ENCODE results near the gene PDGFRB.

Gene PDGFRB

DNA sequence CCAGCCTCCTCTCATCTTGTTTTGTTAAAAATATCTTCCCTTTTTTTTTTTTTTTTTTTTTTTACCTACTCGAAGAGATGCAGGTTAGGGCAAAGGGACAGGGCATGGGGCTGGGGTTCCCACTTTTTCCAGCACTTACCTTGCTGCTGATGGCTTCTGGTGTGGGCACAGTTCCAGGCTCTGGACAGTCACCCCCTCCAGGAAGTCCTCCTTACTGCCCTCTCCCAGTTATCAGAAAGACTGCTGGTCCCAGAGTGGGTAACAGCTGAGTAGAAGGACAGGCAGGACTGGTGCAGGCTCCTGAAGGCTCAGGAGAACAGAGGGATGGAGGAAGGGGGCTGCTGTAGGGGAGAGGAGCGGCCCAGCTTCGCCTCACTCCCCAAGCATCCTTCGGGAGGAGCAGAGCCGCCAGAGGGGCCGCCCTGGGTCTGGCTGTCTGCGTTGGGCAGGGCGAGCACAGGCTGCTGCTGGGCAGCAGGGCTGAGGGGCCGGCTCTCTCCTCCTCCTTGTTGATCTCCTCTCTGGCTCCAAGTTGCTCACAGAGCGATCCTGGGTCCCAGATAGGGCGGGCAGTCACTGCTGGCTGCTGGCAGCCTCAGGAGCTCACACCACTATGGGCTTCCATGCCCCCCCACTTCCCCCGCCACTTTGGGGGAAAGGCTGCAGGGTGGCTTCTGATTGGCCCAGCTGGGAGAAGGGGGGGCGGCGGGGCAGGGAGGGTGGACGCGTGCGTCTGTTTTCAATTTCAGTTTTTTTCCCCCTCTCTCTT is at the start of gene PDGFRB:
PDGFRB (minus strand) TSS at position 588 of the 769 bp plus-strand sequence. CDS start 18,798 bp downstream, outside the sequence.
- no peak for DNase-seq (ENCODE audit: low read depth)

DNA sequence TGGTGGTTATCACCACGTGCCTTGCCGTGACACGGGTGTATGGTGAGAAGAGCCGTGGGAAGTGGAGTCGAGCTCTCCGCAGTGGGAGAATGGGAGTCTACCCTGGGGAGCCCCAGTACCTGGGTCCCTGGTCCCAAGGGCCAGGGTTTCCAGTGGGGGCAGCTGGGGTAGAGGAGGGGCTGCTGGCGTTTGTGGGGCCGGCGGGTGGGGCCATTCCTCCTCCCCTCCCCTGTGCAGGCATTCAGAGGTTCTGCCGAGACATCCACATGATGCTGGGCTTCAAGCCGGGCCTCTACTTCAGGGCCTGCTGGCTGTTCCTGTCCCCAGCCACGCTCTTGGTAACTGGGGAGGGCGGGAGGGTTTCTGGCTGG is 48.9 kb upstream of the PDGFRB start:
- DNase-seq (ENCODE audit: low read depth): no peak

DNA sequence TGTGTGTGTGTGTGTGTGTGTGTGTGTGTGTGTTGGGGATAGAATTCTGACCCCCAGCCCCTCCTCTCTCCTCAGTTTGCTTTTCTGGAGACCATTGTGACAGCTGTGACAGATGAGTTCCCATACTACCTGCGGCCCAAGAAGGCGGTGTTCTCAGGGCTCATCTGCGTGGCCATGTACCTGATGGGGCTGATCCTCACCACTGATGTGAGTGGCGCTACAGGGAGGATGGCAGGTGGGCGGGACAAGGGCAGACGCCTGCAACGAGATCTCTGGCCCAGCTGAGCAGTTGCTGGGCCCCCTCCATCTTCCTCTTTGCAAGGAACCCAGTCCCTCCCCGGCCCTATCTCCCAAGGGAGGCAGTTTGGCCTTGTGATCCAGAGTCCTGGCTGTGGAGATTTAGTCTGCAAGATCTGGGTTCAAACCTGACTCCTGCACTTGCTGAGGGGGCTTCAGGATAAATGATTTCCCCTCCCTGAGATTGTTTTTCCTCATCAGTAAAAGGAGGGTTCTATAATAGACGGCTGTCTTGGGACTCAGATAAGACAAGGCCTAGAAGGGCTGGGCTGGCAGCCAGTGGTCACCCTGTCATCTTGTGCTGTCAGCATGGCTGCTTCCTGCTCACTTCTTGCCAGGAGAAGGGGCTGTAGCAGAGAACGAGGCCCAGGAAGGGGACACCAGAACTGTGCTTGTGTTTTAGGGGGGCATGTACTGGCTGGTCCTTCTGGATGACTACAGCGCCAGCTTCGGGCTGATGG is 48.4 kb upstream of the PDGFRB start:
- no peak for DNase-seq (ENCODE audit: low read depth)

DNA sequence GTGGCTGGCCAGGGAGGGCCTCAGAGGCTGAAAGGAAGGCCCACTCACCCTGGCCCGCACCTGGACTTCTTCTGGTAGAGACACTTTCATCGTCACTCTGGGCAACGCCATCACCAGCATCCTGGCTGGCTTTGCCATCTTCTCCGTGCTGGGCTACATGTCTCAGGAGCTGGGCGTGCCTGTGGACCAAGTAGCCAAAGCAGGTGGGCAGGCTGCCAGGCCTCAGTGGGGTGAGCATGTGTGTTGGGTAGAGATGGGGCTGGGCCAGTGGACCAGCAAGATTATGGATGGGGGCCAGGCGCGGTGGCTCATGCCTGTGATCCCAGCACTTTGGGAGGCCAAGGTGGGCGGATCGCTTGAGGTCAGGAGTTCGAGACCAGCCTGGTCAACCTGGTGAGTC is 46.9 kb upstream of the PDGFRB start:
- DNase-seq (ENCODE audit: low read depth): no peak

DNA sequence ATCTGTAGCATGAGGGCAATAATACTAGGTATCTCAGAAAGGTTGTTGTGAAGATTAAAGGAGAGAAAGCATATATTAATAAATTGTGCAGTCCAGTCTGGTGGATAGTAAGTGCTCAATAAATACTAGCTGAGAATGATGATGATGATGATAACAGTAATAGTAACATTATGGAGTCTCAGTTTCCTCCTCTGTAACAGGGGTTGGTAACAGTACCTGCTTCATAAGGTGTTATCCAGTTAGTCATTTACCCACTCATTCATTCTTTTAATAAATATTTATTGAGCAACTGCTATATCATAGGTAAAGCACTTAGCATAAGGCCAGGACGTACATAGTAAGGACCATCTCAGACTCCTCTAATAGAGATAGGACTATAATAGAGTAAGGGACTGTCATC is 41.8 kb upstream of the PDGFRB start:
- no peak for DNase-seq (ENCODE audit: low read depth)

DNA sequence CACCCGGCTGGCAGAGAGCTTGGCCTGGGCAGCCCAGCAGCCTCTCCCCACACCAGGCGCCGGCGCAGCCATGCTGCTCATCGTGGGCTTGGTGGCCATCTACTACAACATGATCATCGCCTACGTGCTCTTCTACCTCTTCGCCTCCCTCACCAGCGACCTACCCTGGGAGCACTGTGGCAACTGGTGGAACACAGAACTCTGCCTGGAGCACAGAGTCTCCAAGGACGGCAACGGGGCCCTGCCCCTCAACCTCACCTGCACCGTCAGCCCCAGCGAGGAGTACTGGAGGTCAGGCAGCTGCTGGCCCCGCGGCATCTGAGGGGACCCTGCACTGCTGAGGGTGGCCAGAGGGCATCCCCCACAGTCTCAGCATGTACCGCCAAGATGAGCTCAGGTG is 41.3 kb upstream of the PDGFRB start:
- no peak for DNase-seq (ENCODE audit: low read depth)

DNA sequence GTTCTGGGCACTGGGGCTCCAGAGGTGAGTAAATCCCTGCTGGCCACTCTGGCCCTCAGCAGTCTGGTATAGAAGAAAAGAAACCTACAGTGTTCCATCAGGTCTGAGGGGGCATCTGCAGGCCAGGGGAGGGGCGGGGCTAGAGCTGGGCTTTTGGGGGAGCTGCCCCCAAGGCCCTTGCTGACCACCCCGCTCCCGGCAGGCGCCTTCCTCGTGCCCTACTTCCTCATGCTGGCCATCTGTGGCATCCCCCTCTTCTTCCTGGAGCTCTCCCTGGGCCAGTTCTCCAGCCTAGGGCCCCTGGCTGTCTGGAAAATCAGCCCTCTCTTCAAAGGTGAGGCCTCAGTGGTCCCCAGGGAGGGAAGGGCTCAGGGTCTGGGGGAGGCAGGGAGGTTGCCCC is 40.9 kb upstream of the PDGFRB start:
- DNase-seq (ENCODE audit: low read depth): no peak

DNA sequence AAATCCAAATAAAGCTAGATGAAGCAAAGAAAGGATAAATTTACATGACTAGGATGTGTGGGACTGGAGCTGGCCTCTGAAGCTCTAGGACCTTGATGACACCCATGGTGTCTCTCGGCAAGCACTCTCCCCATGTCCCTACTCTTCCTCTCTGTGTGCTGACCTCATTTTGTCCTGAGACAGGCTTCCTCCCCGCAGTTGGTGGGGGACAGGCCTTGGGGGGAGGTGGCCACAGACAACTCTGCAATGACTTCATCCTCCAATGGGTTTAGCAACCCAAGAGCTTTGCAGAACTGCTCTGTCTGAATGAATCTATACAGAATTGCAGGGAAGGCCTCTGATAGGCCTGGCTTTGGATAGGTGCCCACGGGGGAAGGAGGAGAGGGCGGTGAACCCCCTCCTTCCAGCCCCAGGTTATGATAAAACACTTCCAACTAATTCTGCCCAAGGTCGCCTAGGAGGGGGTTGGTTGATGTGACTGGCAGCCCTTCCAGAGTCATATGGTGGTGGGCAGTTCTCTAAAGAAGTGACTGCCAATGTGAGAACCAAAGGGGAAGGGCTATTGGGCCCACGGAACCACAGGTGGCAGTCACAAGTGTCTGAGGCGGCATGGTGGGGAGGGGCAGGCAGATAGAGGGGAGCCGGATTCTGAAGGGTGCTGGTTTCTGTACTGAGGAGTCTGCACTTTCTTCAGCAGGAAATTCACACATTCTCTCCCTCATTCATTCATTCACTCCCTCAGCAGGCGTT is 40.3 kb upstream of the PDGFRB start:
- no peak for DNase-seq (ENCODE audit: low read depth)

DNA sequence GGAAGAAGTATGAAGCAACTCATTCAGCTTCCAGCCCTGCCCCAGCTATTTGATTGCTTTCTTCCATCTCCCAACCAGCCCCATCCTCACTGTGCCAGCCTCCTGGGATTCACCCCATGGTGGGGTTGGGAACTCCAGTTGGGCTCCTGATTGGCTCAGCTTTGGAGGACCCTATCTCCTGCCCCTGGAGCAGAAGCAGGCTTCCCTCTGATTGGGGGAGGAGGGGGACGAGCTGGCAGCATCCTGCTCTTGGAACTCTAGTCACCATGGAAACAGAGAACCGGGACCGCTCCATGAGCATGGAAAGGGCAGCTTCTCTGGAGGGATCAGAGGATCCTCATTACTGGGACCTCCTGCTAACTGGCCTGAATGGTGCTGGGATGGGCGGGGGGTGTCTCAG is 36.8 kb upstream of the PDGFRB start:
- no peak for DNase-seq (ENCODE audit: low read depth)

DNA sequence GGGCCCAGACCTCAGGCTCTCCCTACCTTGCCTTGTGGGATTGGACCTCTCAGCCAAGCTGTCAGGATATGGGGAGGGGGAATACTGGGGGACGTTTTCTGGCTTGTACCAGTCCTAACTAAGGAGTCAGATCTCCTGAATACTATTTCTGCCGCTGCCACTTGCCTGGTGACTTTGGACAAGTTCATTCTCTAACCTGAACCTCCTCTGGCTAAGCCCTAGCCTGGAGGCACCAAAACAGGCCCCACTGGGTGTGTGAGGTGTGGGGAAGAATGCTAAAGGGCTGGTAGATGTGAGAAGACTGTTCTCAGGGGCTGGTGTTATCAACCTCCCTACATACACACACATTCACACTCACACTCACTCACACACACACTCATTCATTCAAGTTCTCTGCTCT is 35.3 kb upstream of the PDGFRB start:
- no peak for DNase-seq (ENCODE audit: low read depth)

DNA sequence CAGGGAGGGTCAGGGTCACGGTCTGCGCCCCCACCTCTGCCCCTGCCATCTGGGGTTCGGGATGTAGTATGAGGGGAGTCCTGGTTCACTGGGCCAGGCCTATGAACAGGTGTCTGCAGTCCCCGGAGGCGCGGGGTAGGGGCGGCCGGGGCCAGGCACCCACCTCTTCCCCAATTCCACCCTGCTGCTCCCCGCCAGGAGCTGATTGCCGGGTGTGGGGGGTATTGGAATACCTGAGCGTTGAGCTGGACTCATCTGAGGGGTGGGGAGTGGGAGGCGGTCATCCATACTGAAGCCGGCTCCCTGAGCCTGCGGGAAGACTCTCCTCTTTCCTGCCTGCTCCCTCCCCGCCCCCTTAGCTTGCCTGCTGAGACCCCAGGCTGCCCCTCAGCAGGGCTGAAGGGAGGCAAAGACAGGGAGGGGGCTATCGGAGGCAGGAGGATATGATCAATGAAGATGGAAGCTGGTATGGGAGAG is 34.9 kb upstream of the PDGFRB start:
- DNase-seq (ENCODE audit: low read depth): no peak

DNA sequence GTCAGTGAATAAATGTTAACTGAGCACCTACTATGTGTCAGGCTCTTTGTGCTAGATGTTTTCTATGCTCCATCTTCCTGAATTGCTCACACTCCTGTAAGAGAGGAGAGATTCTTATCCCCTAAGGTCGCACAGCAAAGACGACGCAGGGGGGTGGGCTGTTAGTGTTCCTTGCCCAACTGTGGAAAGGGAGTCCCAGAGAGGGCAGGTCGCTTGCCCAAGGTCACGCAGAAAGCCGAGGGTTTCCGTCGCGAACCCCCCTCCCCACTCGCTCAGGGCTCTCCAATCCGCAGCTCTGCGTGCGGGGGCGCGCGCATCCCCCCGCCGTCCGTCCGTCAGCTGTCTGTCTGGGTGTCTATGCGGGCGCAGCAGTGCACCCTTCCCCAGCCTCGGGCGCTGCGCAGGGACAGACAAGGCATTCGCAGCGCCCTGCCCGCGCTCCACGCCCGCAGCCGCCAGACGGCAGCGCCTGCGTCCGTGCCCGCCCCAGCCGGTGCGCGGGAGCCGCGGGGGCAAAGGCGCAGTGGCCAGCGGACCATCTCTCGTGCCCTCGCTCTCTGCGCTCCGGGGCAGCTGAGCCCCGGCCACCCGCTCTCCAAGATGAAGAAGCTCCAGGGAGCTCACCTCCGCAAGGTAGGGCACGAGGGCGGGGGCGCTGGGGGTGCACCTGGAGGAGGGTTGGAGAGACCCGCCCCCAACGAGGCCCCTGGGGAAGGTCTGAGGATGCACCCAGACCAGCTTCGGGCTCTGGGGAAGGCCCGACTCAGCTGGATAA is 34.3 kb upstream of the PDGFRB start, which contains the start of gene SLC6A7:
SLC6A7 (plus strand) TSS at position 335 of the 775 bp plus-strand sequence; CDS start at position 601, 266 bp downstream.
- no peak for DNase-seq (ENCODE audit: low read depth)

DNA sequence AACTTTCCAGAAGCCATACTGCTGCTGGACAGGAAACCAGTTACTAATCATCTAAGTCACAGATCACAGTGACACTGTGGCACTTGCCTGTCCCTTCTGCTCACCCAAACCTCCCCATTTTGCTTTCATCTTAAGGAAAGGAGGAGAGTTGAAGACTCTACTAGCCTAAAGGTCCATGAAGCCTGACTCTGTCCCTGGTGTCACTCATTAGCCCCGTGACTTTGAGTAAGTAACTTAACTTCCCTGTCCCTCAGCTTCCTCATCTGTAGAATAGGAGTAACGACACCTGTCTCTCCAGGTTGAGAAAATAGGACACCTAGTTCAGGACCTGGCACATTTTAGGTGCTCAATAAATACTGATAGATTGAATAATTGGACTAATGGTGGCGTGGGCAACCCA is 33.7 kb upstream of the PDGFRB start:
- no peak for DNase-seq (ENCODE audit: low read depth)

DNA sequence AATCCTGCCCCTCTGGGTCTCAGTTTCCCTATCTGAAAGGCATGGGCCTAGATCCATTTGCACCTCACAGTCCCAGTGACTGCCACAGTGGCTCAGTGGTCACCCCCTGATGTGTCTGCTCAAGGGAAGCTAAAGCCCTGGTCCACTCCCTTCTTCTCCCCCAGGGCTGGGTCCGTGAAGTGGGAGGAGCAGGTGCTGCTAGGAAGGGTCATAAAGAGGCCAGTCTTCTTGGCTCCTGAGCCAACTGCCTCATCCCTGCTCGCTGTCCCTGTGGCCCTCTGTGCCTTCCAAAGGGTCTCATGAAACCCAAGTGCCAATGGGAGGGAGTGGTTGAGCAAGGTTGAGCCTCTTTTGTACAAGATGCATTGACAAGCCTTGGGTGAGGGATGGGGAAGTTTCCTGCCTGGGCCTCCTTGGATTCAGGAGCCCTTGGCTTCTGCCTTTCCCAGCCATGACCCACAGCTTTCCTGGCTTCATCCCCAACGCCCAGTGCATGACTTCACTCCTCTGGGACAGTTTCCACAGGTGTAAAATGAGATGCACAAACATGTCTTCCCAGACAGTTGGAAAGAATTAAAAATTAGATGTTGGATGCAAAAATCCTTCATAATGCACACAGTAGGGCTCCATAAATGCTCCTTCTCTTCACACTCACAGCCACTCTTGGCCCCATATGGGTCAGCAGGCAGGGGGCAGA is 32.6 kb upstream of the PDGFRB start:
- no peak for DNase-seq (ENCODE audit: low read depth)

DNA sequence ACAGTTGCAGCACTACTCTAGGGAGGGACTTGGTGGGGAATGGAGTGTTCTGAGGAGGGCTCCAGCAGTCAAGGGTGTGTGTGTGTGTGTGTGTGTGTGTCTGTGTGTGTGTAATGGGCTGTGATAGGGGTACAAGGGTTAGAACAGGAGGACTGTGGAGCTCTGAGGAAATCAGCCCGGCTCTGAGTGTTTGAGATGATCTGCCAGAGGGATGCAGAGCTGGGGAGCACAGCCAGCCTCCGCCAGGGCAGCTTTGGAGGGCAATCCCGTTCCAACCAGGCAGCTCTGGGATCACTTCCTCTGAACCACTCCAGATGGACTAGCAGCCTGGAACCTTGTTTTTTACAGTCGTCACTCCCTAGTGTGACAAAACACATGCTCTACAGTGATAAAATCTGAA is 31.3 kb upstream of the PDGFRB start:
- DNase-seq (ENCODE audit: low read depth): no peak

DNA sequence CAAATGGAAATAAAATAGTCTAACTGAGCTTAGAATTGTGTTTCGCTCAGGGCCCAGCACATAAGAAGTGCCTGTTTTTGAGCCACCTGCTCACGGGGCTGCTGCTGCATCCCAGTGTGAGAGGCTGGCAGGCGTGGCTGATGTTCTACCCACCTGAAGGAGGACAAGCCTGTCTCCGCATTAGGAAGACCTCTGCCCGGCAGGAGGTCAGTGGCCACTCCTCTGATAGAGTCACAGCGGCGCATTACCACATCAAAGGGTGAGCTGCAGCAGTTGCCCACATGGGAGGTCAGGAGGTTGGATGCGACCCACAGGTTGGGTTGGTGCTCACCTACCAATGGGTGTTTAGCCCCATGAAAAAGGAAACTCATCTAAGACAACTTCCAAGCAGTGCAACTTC is 30.5 kb upstream of the PDGFRB start:
- DNase-seq (ENCODE audit: low read depth): no peak

DNA sequence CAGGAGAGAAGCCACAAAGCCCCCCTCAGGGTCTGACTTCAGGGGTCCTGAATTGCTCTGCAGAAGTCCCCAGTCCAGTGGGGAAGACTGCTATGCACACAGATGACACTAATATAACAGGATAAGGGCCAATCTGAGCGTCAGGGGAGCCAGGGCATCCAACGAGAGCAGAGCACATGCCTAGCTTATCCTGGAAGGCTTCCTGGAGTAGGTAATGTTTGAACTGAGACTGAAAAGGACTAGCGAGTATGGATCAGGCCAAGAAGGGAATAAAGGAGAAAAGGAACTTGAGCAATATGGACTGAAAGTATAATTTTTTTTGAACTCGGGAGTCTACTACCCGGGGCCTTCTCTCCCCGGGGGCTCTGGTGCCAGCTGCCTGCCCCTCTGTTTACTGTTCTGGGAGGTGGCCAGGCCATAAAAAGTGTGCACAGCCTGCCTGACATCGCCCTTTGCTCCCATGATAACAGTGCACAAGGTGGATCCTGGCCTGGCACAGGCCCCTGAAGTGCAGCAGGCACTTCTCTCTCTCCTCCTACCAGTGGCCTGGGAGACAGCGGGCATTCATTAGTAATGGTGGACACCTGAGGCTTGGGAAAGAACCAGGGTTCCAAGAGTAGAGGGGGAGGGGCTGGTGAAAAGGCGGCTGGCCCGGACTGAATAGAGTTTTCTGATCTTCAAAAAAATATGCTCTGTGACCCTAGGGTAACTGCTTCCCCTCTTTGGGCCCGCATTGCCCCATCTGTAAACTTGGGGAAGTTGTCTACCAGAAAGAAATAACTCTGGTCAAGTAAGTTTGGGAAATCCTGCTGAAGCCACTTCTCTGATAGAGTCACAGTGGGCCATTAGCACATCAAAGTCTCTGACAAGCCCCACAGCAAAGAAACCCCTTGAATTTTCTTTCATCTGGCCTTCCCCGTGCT is 29.6 kb upstream of the PDGFRB start:
- DNase-seq (ENCODE audit: low read depth): no peak

DNA sequence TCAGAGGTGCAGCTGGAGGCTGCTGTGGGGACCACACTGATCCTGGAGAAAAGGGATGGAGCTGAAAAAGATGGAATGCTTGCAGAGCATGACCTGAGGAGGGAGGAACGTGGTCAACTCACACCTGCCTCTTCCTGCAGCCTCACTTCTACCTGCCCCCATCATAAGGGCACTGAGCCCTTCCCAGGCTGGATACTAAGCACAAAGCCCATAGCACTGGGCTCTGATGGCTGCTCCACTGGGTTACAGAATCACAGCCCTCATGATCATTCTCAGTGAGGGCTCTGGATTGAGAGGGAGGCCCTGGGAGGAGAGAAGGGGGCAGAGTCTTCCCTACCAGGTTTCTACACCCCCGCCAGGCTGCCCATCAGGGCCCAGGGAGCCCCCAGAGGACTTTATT is 28.4 kb upstream of the PDGFRB start:
- no peak for DNase-seq (ENCODE audit: low read depth)

DNA sequence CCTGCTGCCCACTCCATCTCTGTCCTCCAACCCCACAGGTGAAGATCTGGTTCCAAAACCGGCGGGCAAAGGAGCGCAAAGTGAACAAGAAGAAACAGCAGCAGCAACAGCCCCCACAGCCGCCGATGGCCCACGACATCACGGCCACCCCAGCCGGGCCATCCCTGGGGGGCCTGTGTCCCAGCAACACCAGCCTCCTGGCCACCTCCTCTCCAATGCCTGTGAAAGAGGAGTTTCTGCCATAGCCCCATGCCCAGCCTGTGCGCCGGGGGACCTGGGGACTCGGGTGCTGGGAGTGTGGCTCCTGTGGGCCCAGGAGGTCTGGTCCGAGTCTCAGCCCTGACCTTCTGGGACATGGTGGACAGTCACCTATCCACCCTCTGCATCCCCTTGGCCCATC is 27.8 kb upstream of the PDGFRB start:
- DNase-seq (ENCODE audit: low read depth): no peak

DNA sequence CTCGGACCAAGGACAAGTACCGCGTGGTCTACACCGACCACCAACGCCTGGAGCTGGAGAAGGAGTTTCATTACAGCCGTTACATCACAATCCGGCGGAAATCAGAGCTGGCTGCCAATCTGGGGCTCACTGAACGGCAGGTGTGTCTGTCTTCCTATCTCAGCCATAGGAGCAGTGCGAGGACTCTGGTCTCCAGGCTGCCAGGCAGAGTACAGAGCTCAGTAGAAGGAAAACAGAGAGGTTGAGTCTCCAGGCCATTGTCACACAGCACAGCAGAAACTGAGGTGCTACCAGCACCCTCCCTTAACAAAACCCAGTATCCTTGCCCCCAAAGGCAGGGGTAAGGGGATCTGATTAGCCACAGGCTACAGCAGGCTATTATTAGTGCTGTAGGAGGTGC is 27.1 kb upstream of the PDGFRB start:
- DNase-seq (ENCODE audit: low read depth): no peak

All from HS-5 (cell line).